ENCODE results near the gene NT5DC3.

NT5DC3 gene

GRCh38 chr12:103824290-103824689, 16.7 kb downstream of the NT5DC3 start:
- TF ChIP-seq CTCF (IDR thresholded peaks at IDR 0.05; ENCODE audit: low read depth, low read length): no peak
- no peak for DNase-seq (ENCODE audit: extremely low read depth, low read depth)

GRCh38 chr12:103823871-103824270, 17.2 kb downstream of the NT5DC3 start:
- no peak for TF ChIP-seq CTCF (IDR thresholded peaks at IDR 0.05; ENCODE audit: low read depth, low read length)
- DNase-seq (ENCODE audit: extremely low read depth, low read depth): no peak

- no peak for TF ChIP-seq CTCF (IDR thresholded peaks at IDR 0.05; ENCODE audit: low read depth, low read length)
- DNase-seq (ENCODE audit: extremely low read depth, low read depth): no peak
Observed at GRCh38 chr12:103821773-103822172, 19.3 kb downstream of the NT5DC3 start.

- TF ChIP-seq CTCF (IDR thresholded peaks at IDR 0.05; ENCODE audit: low read depth, low read length): no peak
- no peak for DNase-seq (ENCODE audit: extremely low read depth, low read depth)
Observed at GRCh38 chr12:103820881-103821489, 20.0 kb downstream of the NT5DC3 start.

GRCh38 chr12:103820361-103820760, 20.7 kb downstream of the NT5DC3 start:
- no peak for TF ChIP-seq CTCF (IDR thresholded peaks at IDR 0.05; ENCODE audit: low read depth, low read length)
- no peak for DNase-seq (ENCODE audit: extremely low read depth, low read depth)

GRCh38 chr12:103819892-103820291, 21.1 kb downstream of the NT5DC3 start:
- DNase-seq (ENCODE audit: extremely low read depth, low read depth): no peak
- TF ChIP-seq CTCF (IDR thresholded peaks at IDR 0.05; ENCODE audit: low read depth, low read length): no peak

GRCh38 chr12:103819312-103819711, 21.7 kb downstream of the NT5DC3 start:
- no peak for DNase-seq (ENCODE audit: extremely low read depth, low read depth)
- TF ChIP-seq CTCF (IDR thresholded peaks at IDR 0.05; ENCODE audit: low read depth, low read length): no peak
